Right atrium auricular region (tissue), 2 donors: ENCODE results near the gene ITGAV. TPM values are rescaled to one million over a fixed set of nuclear protein-coding genes. Genes with fewer than 3 reads are reported as not detected.

Source experiments
- DNase-seq: peaks from one replicate; pipeline ENCODE4 v3.0.0-alpha.2; 2019; ENCODE audit warnings: low spot score
- H3K27ac ChIP-seq, 2 donors: fragments of 200-600 bp; sonication (generic); 1 replicate in 1 of 2; 2 replicates in 1 of 2; pipeline ENCODE4 v1.5.1; 2016 to 2019
- H3K27me3 ChIP-seq, 2 donors: fragments of 200-600 bp; sonication (generic); one replicate each; pipeline versions ENCODE4 v1.5.1 to v1.6.0; 2017 to 2019
- H3K36me3 ChIP-seq: fragments of 200-600 bp; sonication (generic); one replicate; pipeline ENCODE4 v1.5.1; 2016
- H3K4me1 ChIP-seq, 2 donors: fragments of 200-600 bp; sonication (generic); one replicate each; pipeline versions ENCODE4 v1.5.1 to v1.6.0; 2017 to 2019
- H3K4me3 ChIP-seq, 2 donors: fragments of 200-600 bp; sonication (generic); 1 replicate in 1 of 2; 2 replicates in 1 of 2; pipeline ENCODE4 v1.5.1; 2017 to 2019; ENCODE audit warnings: mild to moderate bottlenecking in 1 of 2, moderate library complexity in 1 of 2
- H3K9me3 ChIP-seq, 2 donors: fragments of 200-600 bp; sonication (generic); one replicate each; pipeline ENCODE4 v1.5.1; 2019
- total RNA-seq, 2 donors: library from RNA; depleted of rRNA; stranded (reverse); fragments of >200 nt; gene quantifications; one replicate each; pipeline ENCODE4 v1.1.0, GENCODE V29; 2016
- TF ChIP-seq, protein P1 (sequence below), 2 donors: fragments of 200-600 bp; sonication (generic); IDR thresholded peaks; one replicate each; pipeline ENCODE4 v1.5.1; 2019; ENCODE audit warnings: antibody characterized with exemption in 2 of 2

ITGAV gene
- total RNA-seq, 2 donors from 2014 or later, result 79.8 to 152 TPM

DNA sequence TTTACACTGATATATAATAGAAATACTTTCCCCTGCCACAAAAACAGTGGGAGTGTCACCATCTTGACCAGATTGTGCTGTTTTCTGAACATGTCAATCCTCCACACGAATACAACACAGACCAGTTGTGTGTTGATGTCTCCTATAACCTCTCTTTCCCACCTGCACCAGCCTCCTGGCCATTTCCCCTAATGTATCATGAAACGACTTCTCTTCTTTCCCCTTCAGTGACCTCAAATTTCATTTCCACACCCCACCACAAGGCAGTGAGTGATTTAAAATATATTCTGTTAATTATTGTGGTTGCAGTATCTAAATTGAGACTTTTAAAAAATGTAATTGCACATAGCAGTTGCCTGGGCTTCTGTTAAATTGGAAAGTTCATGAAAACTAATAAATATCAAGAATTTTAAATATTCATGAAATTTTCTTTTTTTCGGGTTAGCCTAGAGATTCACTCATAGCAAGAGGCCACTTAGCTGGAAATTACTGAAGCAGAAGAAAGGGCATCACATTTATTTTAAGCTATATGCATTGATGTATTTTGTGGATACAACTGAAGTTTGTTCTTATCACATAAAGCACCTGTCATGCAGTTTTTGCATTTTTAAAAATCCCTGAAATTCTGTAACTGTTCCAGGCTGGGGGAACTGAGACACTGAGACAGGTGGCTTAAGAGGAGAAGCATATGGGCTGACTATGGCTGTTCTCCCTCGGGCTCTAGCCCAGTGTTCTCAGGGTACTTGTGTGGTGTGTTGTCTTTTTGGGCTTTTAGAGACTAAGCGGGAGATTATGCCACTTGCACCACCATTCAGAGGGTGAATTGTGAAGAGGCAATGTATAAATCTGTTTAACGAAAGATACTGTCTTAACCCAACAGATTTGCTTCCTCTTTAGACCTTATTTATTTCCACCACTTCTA, 119.9 kb downstream of the ITGAV start:
- TF ChIP-seq, protein P1, sequence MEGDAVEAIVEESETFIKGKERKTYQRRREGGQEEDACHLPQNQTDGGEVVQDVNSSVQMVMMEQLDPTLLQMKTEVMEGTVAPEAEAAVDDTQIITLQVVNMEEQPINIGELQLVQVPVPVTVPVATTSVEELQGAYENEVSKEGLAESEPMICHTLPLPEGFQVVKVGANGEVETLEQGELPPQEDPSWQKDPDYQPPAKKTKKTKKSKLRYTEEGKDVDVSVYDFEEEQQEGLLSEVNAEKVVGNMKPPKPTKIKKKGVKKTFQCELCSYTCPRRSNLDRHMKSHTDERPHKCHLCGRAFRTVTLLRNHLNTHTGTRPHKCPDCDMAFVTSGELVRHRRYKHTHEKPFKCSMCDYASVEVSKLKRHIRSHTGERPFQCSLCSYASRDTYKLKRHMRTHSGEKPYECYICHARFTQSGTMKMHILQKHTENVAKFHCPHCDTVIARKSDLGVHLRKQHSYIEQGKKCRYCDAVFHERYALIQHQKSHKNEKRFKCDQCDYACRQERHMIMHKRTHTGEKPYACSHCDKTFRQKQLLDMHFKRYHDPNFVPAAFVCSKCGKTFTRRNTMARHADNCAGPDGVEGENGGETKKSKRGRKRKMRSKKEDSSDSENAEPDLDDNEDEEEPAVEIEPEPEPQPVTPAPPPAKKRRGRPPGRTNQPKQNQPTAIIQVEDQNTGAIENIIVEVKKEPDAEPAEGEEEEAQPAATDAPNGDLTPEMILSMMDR (IDR thresholded peaks at IDR 0.05), result no peak
- Histone ChIP-seq H3K36me3 (no peaks in the 10 kb centered on the region), H3K27me3 (no peaks in the 10 kb centered on the region), H3K4me3 (no peak overlapping the region), H3K27ac (no peak overlapping the region), H3K9me3 (no peaks in the 10 kb centered on the region), H3K4me1 (no peaks in the 10 kb centered on the region)
- no peak for DNase-seq

DNA sequence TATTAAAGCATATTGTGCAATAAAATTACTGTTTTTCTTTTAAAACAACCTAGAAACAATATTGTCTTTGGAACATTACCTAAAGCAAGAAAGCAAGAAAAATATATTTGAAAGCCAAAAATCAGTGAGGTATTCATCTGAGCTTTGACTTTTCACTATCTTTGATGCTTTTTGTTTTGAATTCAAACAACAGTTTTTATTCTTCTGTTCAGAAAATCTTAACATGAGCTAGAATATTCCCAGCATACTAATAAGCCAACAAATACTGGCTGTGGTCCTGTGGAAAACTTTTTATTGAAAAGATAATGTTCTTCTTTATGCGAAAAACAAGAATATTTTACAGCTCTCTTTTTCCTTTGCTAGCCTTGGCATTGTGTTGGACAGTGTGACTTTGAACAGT, 123.8 kb downstream of the ITGAV start:
- TF ChIP-seq, protein P1 (IDR thresholded peaks at IDR 0.05), result no peak
- Histone ChIP-seq H3K4me3 (no peak overlapping the region), H3K27me3 (no peaks in the 10 kb centered on the region), H3K27ac (no peak overlapping the region), H3K36me3 (no peaks in the 10 kb centered on the region), H3K9me3 (no peaks in the 10 kb centered on the region), H3K4me1 (no peaks in the 10 kb centered on the region)
- no peak for DNase-seq

DNA sequence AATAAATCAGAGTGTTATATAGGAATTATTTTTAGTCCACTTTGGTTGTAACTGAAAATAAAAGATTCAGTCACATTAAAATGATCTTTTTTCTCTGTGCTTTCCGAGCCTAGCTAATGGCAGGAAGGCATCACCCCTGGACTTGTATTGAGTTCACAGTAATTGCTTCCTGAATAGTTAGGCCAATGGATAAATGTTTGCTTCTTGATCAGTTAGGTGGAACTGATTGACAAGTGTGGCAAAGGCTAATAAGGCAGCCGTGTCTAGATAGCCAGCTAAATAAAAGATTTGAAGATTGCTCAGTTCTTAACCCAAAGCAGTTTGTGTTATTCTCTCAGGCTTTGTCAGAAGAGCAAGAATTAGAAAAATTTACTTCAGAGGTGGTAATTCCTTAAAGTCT, 124.8 kb downstream of the ITGAV start:
- no peaks in the 10 kb centered on the region for H3K9me3 ChIP-seq
- TF ChIP-seq, protein P1 (IDR thresholded peaks at IDR 0.05), result no peak
- no peak overlapping the region for H3K27ac ChIP-seq
- no peak overlapping the region for H3K4me3 ChIP-seq
- no peak for DNase-seq
- H3K36me3 ChIP-seq, result no peaks in the 10 kb centered on the region
- no peaks in the 10 kb centered on the region for H3K27me3 ChIP-seq
- no peaks in the 10 kb centered on the region for H3K4me1 ChIP-seq

DNA sequence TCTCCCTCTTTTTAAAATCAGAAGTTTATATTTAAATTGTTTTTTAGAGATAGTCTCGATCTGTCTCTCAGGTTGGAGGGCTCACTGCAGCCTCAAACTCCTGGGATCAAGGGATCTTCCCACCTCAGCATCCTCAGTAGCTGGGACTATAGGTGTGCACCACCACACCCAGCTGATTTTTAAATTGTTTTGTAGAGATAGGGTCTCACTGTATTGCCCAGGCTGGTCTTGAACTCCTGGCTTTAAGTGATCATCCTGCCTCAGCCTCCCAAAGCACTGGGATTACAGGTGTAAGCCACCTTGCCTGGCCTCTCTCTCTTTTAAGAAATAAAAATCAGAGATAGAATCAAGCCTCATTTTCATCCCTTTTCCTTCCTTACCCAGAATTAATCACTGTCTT, 126.1 kb downstream of the ITGAV start:
- no peak overlapping the region for H3K4me3 ChIP-seq
- no peak overlapping the region for H3K27ac ChIP-seq
- no peak for DNase-seq
- TF ChIP-seq, protein P1 (IDR thresholded peaks at IDR 0.05), result no peak
- no peaks in the 10 kb centered on the region for H3K36me3 ChIP-seq
- H3K27me3 ChIP-seq, result no peaks in the 10 kb centered on the region
- H3K9me3 ChIP-seq, result no peaks in the 10 kb centered on the region
- H3K4me1 ChIP-seq, result no peaks in the 10 kb centered on the region

DNA sequence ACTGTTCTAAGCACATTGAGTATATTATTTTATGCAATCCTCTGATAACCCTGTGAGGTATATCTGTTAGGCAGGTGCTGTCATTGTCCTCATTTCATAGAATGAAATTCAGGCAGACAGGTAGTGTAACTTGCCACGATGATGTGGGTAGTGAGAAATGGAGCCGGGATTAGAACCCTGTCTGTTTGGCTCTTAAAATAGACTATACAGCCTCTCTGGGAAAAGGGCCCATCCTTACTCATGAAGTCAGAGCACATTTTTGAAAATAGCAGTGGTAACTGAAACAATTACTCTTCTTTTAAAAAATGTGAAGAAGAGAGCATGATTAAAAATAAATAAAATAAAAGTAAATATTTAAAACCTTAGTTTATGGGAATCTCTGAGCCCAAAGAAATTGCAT, 127.0 kb downstream of the ITGAV start:
- no peak for DNase-seq
- H3K36me3 ChIP-seq, result no peaks in the 10 kb centered on the region
- H3K27ac ChIP-seq, result no peak overlapping the region
- no peaks in the 10 kb centered on the region for H3K9me3 ChIP-seq
- no peak overlapping the region for H3K4me3 ChIP-seq
- TF ChIP-seq, protein P1 (IDR thresholded peaks at IDR 0.05), result no peak
- no peaks in the 10 kb centered on the region for H3K4me1 ChIP-seq
- no peaks in the 10 kb centered on the region for H3K27me3 ChIP-seq
